WTC11 (cell line): ENCODE results near the gene AKAP11. TPM values are rescaled to one million over a fixed set of nuclear protein-coding genes. Genes with fewer than 3 reads are reported as not detected.

Source experiments
- ATAC-seq: fragments of 200-7000 bp; cut with Tn5 transposase; 2 replicates; pipeline ENCODE4 v1.10.0; 2021; ENCODE audit warnings: mild to moderate bottlenecking, moderate library complexity
- CTCF ChIA-PET: fragments of 300-600 bp; sonication (Branson Sonifier 250); formaldehyde crosslinking; loops from one replicate; lab custom pipeline; 2021; ENCODE audit warnings: antibody characterized with exemption; lab: Charles Lee
- POLR2A ChIA-PET: fragments of 350-600 bp; sonication (Branson Sonifier 250); formaldehyde crosslinking; loops from one replicate; lab custom pipeline; 2021; ENCODE audit warnings: antibody characterized with exemption; lab: Charles Lee
- DNase-seq: peaks from one replicate; pipeline ENCODE4 v3.0.0; 2021; ENCODE audit warnings: low spot score
- H3K27ac Mint-ChIP-seq: 2 replicates; pipeline ENCODE4 v1.8.0; 2021; ENCODE audit warnings: mixed read lengths
- H3K27me3 Mint-ChIP-seq: 2 replicates; pipeline ENCODE4 v1.8.0; 2021; ENCODE audit warnings: low read depth, mild to moderate bottlenecking, moderate library complexity, mixed read lengths
- H3K36me3 Mint-ChIP-seq: 2 replicates; pipeline ENCODE4 v1.8.0; 2021; ENCODE audit warnings: mixed read lengths
- H3K4me1 Mint-ChIP-seq: 2 replicates; pipeline ENCODE4 v1.8.0; 2022; ENCODE audit warnings: mixed read lengths
- H3K4me3 Mint-ChIP-seq: 2 replicates; pipeline ENCODE4 v1.8.0; 2021; ENCODE audit warnings: mild to moderate bottlenecking, moderate library complexity, mixed read lengths
- H3K9me3 Mint-ChIP-seq: 2 replicates; pipeline ENCODE4 v1.8.0; 2021; ENCODE audit warnings: mixed read lengths
- CREM ChIP-seq: sonication (generic); formaldehyde crosslinking; IDR thresholded peaks from 2 replicates; pipeline ENCODE4 v1.8.1; 2022; ENCODE audit warnings: mild to moderate bottlenecking, missing genetic modification reagents, moderate library complexity
- FOXP1 ChIP-seq: sonication (generic); formaldehyde crosslinking; IDR thresholded peaks from 2 replicates; pipeline ENCODE4 v1.8.0; 2022; ENCODE audit warnings: missing genetic modification reagents, mild to moderate bottlenecking, moderate library complexity, borderline replicate concordance
- NFATC4 ChIP-seq: fragments of 250-450 bp; sonication (Bioruptor Pico); IDR thresholded peaks from 2 replicates; pipeline ENCODE4 v1.9.0; 2021; ENCODE audit warnings: mild to moderate bottlenecking
- NR3C1 ChIP-seq: sonication (generic); formaldehyde crosslinking; conservative IDR thresholded peaks from 2 replicates; pipeline ENCODE4 v1.8.1; 2023; ENCODE audit warnings: low read depth, mild to moderate bottlenecking, missing genetic modification reagents
- SOX15 ChIP-seq: fragments of 250-450 bp; sonication (Bioruptor Pico); IDR thresholded peaks from 2 replicates; pipeline ENCODE4 v1.9.0; 2021; ENCODE audit warnings: mild to moderate bottlenecking
- total RNA-seq: library from RNA; stranded (reverse); gene quantifications from 3 replicates; pipeline ENCODE4 v1.2.3, GENCODE V29; 2021
- TF ChIP-seq, protein P1 (sequence below): fragments of 250-450 bp; sonication (Bioruptor Pico); IDR thresholded peaks from 2 replicates; pipeline ENCODE4 v2.1.2; 2022; ENCODE audit warnings: mild to moderate bottlenecking, moderate library complexity
- TF ChIP-seq, protein P2 (sequence below): sonication (generic); formaldehyde crosslinking; IDR thresholded peaks from 2 replicates; pipeline ENCODE4 v1.8.1; 2022; ENCODE audit warnings: low read depth, missing genetic modification reagents, borderline replicate concordance
- TF ChIP-seq, protein P3 (sequence below): sonication (generic); formaldehyde crosslinking; conservative IDR thresholded peaks from 2 replicates; pipeline ENCODE4 v1.8.1; 2022; ENCODE audit warnings: mild to moderate bottlenecking, missing genetic modification reagents
- TF ChIP-seq, protein P4 (sequence below): sonication (generic); formaldehyde crosslinking; IDR thresholded peaks from 2 replicates; pipeline ENCODE4 v1.8.1; 2023; ENCODE audit warnings: mild to moderate bottlenecking, missing genetic modification reagents, moderate library complexity
- TF ChIP-seq, protein P5 (sequence below): fragments of 200-600 bp; IDR thresholded peaks from 2 replicates; pipeline ENCODE4 v1.8.0; 2022; ENCODE audit warnings: antibody characterized with exemption
- TF ChIP-seq, protein P6 (sequence below): sonication (generic); formaldehyde crosslinking; conservative IDR thresholded peaks from 2 replicates; pipeline ENCODE4 v1.8.1; 2023; ENCODE audit warnings: mild to moderate bottlenecking, low read depth, missing genetic modification reagents, moderate library complexity
- TF ChIP-seq, protein P7 (sequence below): fragments of 250-450 bp; sonication (Bioruptor Pico); IDR thresholded peaks from 2 replicates; pipeline ENCODE4 v1.9.0; 2021; ENCODE audit warnings: moderate library complexity, mild to moderate bottlenecking, inconsistent platforms, borderline replicate concordance
- TF ChIP-seq, protein P8 (sequence below): sonication (generic); formaldehyde crosslinking; IDR thresholded peaks from 2 replicates; pipeline ENCODE4 v1.8.0; 2022; ENCODE audit warnings: missing genetic modification reagents

AKAP11 gene
- total RNA-seq, 1 experiment from 2014 or later = 16.7 TPM

DNA sequence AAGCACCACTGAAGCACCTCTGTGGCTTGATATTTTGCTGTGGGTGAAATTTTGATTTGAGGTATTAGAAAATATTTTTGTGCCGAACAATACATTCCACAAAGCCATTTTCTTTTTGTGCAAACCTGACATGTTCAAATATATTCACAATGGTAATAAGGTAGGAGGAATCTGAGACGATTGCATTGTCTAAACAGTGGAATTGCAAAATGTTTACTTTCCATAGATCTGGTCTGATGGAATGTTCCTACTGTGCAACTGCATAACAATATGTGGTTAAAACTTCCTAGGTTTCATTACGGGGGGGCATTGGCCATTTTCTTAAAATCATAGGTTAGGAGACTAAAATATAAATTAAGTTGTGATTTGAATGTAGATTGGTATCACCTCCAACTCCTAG is 42.7 kb upstream of the AKAP11 start:
- Mint-ChIP-seq H3K27ac (no peak overlapping the region), H3K4me1 (peaks cover 9% of the 10 kb centered on the region), H3K4me3 (no peak overlapping the region)
- CTCF ChIA-PET = no interaction called here
- no peak for DNase-seq
- TF ChIP-seq, protein P1, sequence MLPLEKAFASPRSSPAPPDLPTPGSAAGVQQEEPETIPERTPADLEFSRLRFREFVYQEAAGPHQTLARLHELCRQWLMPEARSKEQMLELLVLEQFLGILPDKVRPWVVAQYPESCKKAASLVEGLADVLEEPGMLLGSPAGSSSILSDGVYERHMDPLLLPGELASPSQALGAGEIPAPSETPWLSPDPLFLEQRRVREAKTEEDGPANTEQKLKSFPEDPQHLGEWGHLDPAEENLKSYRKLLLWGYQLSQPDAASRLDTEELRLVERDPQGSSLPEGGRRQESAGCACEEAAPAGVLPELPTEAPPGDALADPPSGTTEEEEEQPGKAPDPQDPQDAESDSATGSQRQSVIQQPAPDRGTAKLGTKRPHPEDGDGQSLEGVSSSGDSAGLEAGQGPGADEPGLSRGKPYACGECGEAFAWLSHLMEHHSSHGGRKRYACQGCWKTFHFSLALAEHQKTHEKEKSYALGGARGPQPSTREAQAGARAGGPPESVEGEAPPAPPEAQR (CRISPR knock-in tag) = no peak
- TF ChIP-seq, protein P2, sequence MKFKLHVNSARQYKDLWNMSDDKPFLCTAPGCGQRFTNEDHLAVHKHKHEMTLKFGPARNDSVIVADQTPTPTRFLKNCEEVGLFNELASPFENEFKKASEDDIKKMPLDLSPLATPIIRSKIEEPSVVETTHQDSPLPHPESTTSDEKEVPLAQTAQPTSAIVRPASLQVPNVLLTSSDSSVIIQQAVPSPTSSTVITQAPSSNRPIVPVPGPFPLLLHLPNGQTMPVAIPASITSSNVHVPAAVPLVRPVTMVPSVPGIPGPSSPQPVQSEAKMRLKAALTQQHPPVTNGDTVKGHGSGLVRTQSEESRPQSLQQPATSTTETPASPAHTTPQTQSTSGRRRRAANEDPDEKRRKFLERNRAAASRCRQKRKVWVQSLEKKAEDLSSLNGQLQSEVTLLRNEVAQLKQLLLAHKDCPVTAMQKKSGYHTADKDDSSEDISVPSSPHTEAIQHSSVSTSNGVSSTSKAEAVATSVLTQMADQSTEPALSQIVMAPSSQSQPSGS = no peak
- TF ChIP-seq NR3C1 (CRISPR knock-in tag) = no peak
- TF ChIP-seq, all 79 proteins: peak for 0
- peaks cover 12% of the 10 kb centered on the region for H3K36me3 Mint-ChIP-seq
- 0 out of 2 replicates have a peak, but pooled peaks cover 4% of the 10 kb centered on the region for H3K9me3 Mint-ChIP-seq
- POLR2A ChIA-PET = no interaction called here
- ATAC-seq = no peak
- no peaks in the 10 kb centered on the region for H3K27me3 Mint-ChIP-seq

DNA sequence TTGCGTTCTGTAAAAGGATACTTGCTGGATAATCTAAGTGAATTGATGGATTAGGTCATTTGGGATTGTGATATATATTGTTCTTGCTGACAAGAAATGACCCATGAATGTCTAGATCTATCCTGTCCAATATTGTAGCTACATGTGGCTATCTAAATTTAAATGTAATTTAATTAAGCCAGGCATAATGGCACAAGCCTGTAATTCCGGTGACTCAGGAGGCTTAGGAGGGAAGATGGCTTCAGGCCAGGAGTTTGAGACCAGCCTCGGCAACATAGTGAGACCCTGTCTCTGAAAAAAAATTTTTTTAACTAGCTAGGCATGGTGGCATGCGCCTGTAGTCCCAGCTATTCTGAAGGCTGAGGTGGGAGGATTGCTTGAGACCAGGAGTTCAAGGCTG is 39.3 kb upstream of the AKAP11 start:
- no peaks in the 10 kb centered on the region for H3K9me3 Mint-ChIP-seq
- H3K4me1 Mint-ChIP-seq = peaks cover 9% of the 10 kb centered on the region
- ATAC-seq (no peak), DNase-seq (no peak)
- no peak overlapping the region for H3K4me3 Mint-ChIP-seq
- POLR2A ChIA-PET = no interaction called here
- TF ChIP-seq, protein P3, sequence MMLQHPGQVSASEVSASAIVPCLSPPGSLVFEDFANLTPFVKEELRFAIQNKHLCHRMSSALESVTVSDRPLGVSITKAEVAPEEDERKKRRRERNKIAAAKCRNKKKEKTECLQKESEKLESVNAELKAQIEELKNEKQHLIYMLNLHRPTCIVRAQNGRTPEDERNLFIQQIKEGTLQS = no peak
- TF ChIP-seq FOXP1 (CRISPR knock-in tag) (no peak), SOX15 (CRISPR knock-in tag) (no peak), NFATC4 (CRISPR knock-in tag) (no peak), CREM (CRISPR knock-in tag) (no peak)
- TF ChIP-seq, protein P4, sequence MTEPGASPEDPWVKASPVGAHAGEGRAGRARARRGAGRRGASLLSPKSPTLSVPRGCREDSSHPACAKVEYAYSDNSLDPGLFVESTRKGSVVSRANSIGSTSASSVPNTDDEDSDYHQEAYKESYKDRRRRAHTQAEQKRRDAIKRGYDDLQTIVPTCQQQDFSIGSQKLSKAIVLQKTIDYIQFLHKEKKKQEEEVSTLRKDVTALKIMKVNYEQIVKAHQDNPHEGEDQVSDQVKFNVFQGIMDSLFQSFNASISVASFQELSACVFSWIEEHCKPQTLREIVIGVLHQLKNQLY = no peak
- TF ChIP-seq, protein P5, sequence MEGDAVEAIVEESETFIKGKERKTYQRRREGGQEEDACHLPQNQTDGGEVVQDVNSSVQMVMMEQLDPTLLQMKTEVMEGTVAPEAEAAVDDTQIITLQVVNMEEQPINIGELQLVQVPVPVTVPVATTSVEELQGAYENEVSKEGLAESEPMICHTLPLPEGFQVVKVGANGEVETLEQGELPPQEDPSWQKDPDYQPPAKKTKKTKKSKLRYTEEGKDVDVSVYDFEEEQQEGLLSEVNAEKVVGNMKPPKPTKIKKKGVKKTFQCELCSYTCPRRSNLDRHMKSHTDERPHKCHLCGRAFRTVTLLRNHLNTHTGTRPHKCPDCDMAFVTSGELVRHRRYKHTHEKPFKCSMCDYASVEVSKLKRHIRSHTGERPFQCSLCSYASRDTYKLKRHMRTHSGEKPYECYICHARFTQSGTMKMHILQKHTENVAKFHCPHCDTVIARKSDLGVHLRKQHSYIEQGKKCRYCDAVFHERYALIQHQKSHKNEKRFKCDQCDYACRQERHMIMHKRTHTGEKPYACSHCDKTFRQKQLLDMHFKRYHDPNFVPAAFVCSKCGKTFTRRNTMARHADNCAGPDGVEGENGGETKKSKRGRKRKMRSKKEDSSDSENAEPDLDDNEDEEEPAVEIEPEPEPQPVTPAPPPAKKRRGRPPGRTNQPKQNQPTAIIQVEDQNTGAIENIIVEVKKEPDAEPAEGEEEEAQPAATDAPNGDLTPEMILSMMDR = no peak
- TF ChIP-seq, protein P6, sequence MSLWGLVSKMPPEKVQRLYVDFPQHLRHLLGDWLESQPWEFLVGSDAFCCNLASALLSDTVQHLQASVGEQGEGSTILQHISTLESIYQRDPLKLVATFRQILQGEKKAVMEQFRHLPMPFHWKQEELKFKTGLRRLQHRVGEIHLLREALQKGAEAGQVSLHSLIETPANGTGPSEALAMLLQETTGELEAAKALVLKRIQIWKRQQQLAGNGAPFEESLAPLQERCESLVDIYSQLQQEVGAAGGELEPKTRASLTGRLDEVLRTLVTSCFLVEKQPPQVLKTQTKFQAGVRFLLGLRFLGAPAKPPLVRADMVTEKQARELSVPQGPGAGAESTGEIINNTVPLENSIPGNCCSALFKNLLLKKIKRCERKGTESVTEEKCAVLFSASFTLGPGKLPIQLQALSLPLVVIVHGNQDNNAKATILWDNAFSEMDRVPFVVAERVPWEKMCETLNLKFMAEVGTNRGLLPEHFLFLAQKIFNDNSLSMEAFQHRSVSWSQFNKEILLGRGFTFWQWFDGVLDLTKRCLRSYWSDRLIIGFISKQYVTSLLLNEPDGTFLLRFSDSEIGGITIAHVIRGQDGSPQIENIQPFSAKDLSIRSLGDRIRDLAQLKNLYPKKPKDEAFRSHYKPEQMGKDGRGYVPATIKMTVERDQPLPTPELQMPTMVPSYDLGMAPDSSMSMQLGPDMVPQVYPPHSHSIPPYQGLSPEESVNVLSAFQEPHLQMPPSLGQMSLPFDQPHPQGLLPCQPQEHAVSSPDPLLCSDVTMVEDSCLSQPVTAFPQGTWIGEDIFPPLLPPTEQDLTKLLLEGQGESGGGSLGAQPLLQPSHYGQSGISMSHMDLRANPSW (CRISPR knock-in tag) = no peak
- no peaks in the 10 kb centered on the region for H3K27me3 Mint-ChIP-seq
- H3K27ac Mint-ChIP-seq = no peak overlapping the region
- CTCF ChIA-PET = no interaction called here
- no peaks in the 10 kb centered on the region for H3K36me3 Mint-ChIP-seq

DNA sequence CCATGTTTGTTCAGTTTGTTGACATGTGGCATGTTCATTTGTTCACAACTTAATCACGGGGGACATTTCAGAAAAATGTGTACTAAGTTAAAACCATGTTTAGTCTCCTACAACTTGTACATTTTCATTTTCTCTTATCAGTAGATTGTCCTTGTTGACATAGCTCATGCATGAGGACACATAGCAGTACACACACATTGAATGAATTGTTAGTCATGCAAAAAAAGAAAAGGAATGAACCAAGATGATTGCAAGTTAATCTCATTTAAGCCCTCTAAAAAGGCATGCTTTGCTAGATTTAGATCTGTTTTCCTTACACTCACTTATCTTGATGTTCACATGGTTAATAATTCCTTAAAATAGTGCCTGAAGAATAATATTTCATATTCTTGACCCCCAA is 38.2 kb upstream of the AKAP11 start:
- peaks cover 9% of the 10 kb centered on the region for H3K4me1 Mint-ChIP-seq
- POLR2A ChIA-PET = no interaction called here
- CTCF ChIA-PET = no interaction called here
- no peak for DNase-seq
- ATAC-seq = no peak
- no peak overlapping the region for H3K27ac Mint-ChIP-seq
- H3K36me3 Mint-ChIP-seq = no peaks in the 10 kb centered on the region
- H3K27me3 Mint-ChIP-seq = no peaks in the 10 kb centered on the region
- no peak overlapping the region for H3K4me3 Mint-ChIP-seq
- H3K9me3 Mint-ChIP-seq = no peaks in the 10 kb centered on the region
- TF ChIP-seq, protein P7, sequence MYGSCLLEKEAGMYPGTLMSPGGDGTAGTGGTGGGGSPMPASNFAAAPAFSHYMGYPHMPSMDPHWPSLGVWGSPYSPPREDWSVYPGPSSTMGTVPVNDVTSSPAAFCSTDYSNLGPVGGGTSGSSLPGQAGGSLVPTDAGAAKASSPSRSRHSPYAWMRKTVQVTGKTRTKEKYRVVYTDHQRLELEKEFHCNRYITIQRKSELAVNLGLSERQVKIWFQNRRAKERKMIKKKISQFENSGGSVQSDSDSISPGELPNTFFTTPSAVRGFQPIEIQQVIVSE (CRISPR knock-in tag) = no peak
- TF ChIP-seq, protein P8, sequence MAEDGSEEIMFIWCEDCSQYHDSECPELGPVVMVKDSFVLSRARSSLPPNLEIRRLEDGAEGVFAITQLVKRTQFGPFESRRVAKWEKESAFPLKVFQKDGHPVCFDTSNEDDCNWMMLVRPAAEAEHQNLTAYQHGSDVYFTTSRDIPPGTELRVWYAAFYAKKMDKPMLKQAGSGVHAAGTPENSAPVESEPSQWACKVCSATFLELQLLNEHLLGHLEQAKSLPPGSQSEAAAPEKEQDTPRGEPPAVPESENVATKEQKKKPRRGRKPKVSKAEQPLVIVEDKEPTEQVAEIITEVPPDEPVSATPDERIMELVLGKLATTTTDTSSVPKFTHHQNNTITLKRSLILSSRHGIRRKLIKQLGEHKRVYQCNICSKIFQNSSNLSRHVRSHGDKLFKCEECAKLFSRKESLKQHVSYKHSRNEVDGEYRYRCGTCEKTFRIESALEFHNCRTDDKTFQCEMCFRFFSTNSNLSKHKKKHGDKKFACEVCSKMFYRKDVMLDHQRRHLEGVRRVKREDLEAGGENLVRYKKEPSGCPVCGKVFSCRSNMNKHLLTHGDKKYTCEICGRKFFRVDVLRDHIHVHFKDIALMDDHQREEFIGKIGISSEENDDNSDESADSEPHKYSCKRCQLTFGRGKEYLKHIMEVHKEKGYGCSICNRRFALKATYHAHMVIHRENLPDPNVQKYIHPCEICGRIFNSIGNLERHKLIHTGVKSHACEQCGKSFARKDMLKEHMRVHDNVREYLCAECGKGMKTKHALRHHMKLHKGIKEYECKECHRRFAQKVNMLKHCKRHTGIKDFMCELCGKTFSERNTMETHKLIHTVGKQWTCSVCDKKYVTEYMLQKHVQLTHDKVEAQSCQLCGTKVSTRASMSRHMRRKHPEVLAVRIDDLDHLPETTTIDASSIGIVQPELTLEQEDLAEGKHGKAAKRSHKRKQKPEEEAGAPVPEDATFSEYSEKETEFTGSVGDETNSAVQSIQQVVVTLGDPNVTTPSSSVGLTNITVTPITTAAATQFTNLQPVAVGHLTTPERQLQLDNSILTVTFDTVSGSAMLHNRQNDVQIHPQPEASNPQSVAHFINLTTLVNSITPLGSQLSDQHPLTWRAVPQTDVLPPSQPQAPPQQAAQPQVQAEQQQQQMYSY (CRISPR knock-in tag) = no peak
- TF ChIP-seq, protein P5 = no peak
- no peak for TF ChIP-seq SOX15 (CRISPR knock-in tag)
